WTC11 (cell line): ENCODE results near the gene ANKRD2. TPM values are rescaled to one million over a fixed set of nuclear protein-coding genes. Genes with fewer than 3 reads are reported as not detected.
"Not testable (repeated sequence)": the region's sequence is repeated elsewhere in the genome, so short reads cannot be mapped to it uniquely, and the experiment has no call there.

Experiments used
- ATAC-seq: fragments of 200-7000 bp; cut with Tn5 transposase; 2 replicates; pipeline ENCODE4 v1.10.0; 2021; ENCODE audit warnings: mild to moderate bottlenecking, moderate library complexity
- CTCF ChIA-PET: fragments of 300-600 bp; sonication (Branson Sonifier 250); formaldehyde crosslinking; loops from one replicate; lab custom pipeline; 2021; ENCODE audit warnings: antibody characterized with exemption; lab: Charles Lee
- POLR2A ChIA-PET: fragments of 350-600 bp; sonication (Branson Sonifier 250); formaldehyde crosslinking; loops from one replicate; lab custom pipeline; 2021; ENCODE audit warnings: antibody characterized with exemption; lab: Charles Lee
- DNase-seq: peaks from one replicate; pipeline ENCODE4 v3.0.0; 2021; ENCODE audit warnings: low spot score
- H3K27ac Mint-ChIP-seq: 2 replicates; pipeline ENCODE4 v1.8.0; 2021; ENCODE audit warnings: mixed read lengths
- H3K27me3 Mint-ChIP-seq: 2 replicates; pipeline ENCODE4 v1.8.0; 2021; ENCODE audit warnings: low read depth, mild to moderate bottlenecking, moderate library complexity, mixed read lengths
- H3K36me3 Mint-ChIP-seq: 2 replicates; pipeline ENCODE4 v1.8.0; 2021; ENCODE audit warnings: mixed read lengths
- H3K4me1 Mint-ChIP-seq: 2 replicates; pipeline ENCODE4 v1.8.0; 2022; ENCODE audit warnings: mixed read lengths
- H3K4me3 Mint-ChIP-seq: 2 replicates; pipeline ENCODE4 v1.8.0; 2021; ENCODE audit warnings: mild to moderate bottlenecking, moderate library complexity, mixed read lengths
- H3K9me3 Mint-ChIP-seq: 2 replicates; pipeline ENCODE4 v1.8.0; 2021; ENCODE audit warnings: mixed read lengths
- ATF1 ChIP-seq: sonication (generic); formaldehyde crosslinking; IDR thresholded peaks from 2 replicates; pipeline ENCODE4 v1.8.1; 2023; ENCODE audit warnings: mild to moderate bottlenecking, moderate library complexity, missing genetic modification reagents
- JUN ChIP-seq: sonication (generic); formaldehyde crosslinking; IDR thresholded peaks from 2 replicates; pipeline ENCODE4 v1.8.0; 2023; ENCODE audit warnings: mild to moderate bottlenecking, missing genetic modification reagents
- NR2C2 ChIP-seq: sonication (generic); formaldehyde crosslinking; IDR thresholded peaks from 2 replicates; pipeline ENCODE4 v1.8.0; 2022; ENCODE audit warnings: mild to moderate bottlenecking, missing genetic modification reagents
- OVOL2 ChIP-seq: fragments of 250-450 bp; sonication (Bioruptor Pico); IDR thresholded peaks from 2 replicates; pipeline ENCODE4 v1.9.0; 2021; ENCODE audit warnings: mild to moderate bottlenecking, borderline replicate concordance
- SMAD4 ChIP-seq: sonication (generic); formaldehyde crosslinking; IDR thresholded peaks from 2 replicates; pipeline ENCODE4 v1.8.0; 2022; ENCODE audit warnings: mild to moderate bottlenecking, missing genetic modification reagents
- ZNF423 ChIP-seq: fragments of 250-450 bp; sonication (Bioruptor Pico); IDR thresholded peaks from 2 replicates; pipeline ENCODE4 v2.1.2; 2022; ENCODE audit warnings: mild to moderate bottlenecking, moderate library complexity
- total RNA-seq: library from RNA; stranded (reverse); gene quantifications from 3 replicates; pipeline ENCODE4 v1.2.3, GENCODE V29; 2021
- TF ChIP-seq, protein P1 (sequence below): fragments of 250-450 bp; sonication (Bioruptor Pico); IDR thresholded peaks from 2 replicates; pipeline ENCODE4 v1.9.0; 2021; ENCODE audit warnings: mild to moderate bottlenecking, borderline replicate concordance
- TF ChIP-seq, protein P2 (sequence below): sonication (generic); formaldehyde crosslinking; IDR thresholded peaks from 2 replicates; pipeline ENCODE4 v1.8.1; 2023; ENCODE audit warnings: mild to moderate bottlenecking, moderate library complexity, missing genetic modification reagents
- TF ChIP-seq, protein P3 (sequence below): sonication (generic); formaldehyde crosslinking; IDR thresholded peaks from 2 replicates; pipeline ENCODE4 v1.8.1; 2023; ENCODE audit warnings: mild to moderate bottlenecking, missing genetic modification reagents
- TF ChIP-seq, protein P4 (sequence below): fragments of 250-450 bp; sonication (Bioruptor Pico); IDR thresholded peaks from 2 replicates; pipeline ENCODE4 v1.9.0; 2021; ENCODE audit warnings: mild to moderate bottlenecking
- TF ChIP-seq, protein P5 (sequence below): sonication (generic); formaldehyde crosslinking; IDR thresholded peaks from 2 replicates; pipeline ENCODE4 v1.8.0; 2022; ENCODE audit warnings: mild to moderate bottlenecking, missing genetic modification reagents

The ANKRD2 gene
- total RNA-seq, 1 experiment from 2014 or later = not detected

DNA sequence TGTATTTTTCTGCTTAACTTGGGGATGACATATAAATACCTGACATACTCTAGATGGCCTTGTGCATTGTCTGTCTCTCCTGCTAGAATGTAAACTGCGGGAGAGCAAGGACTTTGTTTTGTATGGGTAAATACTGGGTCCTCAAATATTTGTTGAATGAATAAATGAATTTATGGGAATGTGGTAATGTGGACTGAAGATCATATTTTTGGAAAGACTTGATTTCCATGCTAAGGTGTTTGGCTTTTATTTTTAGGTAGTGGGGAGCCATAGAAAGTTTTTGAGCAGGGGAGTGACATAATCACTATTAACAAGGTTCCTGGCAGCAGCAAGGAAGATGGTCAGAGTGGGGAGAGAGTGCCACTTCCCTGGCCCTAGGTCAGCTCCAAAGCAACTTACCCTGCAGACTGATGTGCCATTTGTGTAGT lies 46.9 kb upstream of the ANKRD2 start (continued):
- TF ChIP-seq, protein P1, sequence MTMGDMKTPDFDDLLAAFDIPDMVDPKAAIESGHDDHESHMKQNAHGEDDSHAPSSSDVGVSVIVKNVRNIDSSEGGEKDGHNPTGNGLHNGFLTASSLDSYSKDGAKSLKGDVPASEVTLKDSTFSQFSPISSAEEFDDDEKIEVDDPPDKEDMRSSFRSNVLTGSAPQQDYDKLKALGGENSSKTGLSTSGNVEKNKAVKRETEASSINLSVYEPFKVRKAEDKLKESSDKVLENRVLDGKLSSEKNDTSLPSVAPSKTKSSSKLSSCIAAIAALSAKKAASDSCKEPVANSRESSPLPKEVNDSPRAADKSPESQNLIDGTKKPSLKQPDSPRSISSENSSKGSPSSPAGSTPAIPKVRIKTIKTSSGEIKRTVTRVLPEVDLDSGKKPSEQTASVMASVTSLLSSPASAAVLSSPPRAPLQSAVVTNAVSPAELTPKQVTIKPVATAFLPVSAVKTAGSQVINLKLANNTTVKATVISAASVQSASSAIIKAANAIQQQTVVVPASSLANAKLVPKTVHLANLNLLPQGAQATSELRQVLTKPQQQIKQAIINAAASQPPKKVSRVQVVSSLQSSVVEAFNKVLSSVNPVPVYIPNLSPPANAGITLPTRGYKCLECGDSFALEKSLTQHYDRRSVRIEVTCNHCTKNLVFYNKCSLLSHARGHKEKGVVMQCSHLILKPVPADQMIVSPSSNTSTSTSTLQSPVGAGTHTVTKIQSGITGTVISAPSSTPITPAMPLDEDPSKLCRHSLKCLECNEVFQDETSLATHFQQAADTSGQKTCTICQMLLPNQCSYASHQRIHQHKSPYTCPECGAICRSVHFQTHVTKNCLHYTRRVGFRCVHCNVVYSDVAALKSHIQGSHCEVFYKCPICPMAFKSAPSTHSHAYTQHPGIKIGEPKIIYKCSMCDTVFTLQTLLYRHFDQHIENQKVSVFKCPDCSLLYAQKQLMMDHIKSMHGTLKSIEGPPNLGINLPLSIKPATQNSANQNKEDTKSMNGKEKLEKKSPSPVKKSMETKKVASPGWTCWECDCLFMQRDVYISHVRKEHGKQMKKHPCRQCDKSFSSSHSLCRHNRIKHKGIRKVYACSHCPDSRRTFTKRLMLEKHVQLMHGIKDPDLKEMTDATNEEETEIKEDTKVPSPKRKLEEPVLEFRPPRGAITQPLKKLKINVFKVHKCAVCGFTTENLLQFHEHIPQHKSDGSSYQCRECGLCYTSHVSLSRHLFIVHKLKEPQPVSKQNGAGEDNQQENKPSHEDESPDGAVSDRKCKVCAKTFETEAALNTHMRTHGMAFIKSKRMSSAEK (CRISPR knock-in tag) = no peak

DNA sequence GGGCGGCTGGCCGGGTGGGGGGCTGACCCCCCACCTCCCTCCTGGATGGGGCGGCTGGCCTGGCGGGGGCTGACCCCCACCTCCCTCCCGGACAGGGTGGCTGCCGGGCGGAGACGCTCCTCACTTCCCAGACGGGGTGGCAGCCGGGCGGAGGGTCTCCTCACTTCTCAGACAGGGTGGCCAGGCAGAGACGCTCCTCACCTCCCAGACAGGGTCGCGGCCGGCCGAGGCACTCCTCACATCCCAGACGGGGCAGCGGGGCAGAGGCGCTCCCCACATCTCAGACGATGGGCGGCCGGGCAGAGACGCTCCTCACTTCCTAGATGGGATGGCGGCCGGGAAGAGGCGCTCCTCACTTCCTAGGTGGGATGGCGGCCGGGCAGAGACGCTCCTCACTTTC lies 43.7 kb upstream of the ANKRD2 start:
- H3K9me3 Mint-ChIP-seq, ATAC-seq, DNase-seq, H3K27ac Mint-ChIP-seq, CTCF ChIA-PET, H3K4me3 Mint-ChIP-seq, H3K27me3 Mint-ChIP-seq, H3K4me1 Mint-ChIP-seq, POLR2A ChIA-PET, H3K36me3 Mint-ChIP-seq: not testable (repeated sequence)

DNA sequence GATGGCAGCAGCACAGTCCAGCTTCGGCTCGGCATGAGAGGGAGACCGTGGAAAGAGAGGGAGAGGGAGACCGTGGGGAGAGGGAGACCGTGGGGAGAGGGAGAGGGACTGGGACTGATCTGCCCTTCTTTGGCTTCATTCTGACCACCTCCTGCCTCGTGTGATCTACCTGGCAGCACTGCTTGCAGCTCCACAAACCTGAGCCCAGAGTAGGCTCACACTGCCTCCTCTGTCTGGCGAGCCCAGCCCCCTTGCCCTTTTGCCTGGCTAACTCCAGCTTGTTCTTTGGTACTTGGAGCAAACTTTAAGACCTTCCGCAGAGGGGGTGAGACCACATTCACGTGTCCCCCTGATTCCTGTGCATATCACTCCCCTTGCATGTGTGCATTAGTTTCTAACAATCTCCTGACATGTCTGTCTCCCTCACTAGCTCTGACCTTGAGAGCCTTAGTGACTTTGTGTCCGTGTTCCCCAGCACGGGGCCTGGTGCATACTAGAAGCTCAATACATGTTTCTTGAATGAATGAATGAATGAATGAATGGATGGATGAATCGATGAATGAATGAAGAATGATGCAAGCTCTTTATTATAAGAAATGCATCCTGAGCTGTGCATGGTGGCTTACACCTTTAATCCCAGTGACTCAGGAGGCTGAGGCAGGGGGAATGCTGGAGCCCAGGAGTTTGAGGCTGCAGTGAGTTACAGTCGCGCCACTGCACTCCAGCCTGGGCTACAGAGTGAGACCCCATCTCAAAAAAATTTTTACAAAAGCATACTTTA lies 42.7 kb upstream of the ANKRD2 start:
- Mint-ChIP-seq H3K27ac (no peak overlapping the region), H3K9me3 (peaks cover 4% of the 10 kb centered on the region), H3K27me3 (no peaks in the 10 kb centered on the region; the same call in 1 of the 2 replicates)
- TF ChIP-seq, protein P2, sequence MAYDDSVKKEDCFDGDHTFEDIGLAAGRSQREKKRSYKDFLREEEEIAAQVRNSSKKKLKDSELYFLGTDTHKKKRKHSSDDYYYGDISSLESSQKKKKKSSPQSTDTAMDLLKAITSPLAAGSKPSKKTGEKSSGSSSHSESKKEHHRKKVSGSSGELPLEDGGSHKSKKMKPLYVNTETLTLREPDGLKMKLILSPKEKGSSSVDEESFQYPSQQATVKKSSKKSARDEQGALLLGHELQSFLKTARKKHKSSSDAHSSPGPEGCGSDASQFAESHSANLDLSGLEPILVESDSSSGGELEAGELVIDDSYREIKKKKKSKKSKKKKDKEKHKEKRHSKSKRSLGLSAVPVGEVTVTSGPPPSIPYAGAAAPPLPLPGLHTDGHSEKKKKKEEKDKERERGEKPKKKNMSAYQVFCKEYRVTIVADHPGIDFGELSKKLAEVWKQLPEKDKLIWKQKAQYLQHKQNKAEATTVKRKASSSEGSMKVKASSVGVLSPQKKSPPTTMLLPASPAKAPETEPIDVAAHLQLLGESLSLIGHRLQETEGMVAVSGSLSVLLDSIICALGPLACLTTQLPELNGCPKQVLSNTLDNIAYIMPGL = no peak
- TF ChIP-seq ATF1 (no peak), JUN (CRISPR knock-in tag) (no peak), SMAD4 (CRISPR knock-in tag) (no peak), OVOL2 (CRISPR knock-in tag) (no peak), ZNF423 (CRISPR knock-in tag) (no peak)
- TF ChIP-seq, protein P3, sequence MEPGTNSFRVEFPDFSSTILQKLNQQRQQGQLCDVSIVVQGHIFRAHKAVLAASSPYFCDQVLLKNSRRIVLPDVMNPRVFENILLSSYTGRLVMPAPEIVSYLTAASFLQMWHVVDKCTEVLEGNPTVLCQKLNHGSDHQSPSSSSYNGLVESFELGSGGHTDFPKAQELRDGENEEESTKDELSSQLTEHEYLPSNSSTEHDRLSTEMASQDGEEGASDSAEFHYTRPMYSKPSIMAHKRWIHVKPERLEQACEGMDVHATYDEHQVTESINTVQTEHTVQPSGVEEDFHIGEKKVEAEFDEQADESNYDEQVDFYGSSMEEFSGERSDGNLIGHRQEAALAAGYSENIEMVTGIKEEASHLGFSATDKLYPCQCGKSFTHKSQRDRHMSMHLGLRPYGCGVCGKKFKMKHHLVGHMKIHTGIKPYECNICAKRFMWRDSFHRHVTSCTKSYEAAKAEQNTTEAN (CRISPR knock-in tag) = no peak
- TF ChIP-seq, all 79 proteins: peak for 0
- ATAC-seq (no peak), DNase-seq (no peak)
- ChIA-PET POLR2A (no interaction called here), CTCF (interaction anchor here (0.8 to 0.9 kb wide), 2 partner anchors 9 to 10 kb away, joined by 3 to 5 read pairs; no protein-coding TSS in a partner anchor)
- H3K4me3 Mint-ChIP-seq = no peak overlapping the region
- H3K4me1 Mint-ChIP-seq = peaks cover 12% of the 10 kb centered on the region
- peaks cover 10% of the 10 kb centered on the region for H3K36me3 Mint-ChIP-seq

DNA sequence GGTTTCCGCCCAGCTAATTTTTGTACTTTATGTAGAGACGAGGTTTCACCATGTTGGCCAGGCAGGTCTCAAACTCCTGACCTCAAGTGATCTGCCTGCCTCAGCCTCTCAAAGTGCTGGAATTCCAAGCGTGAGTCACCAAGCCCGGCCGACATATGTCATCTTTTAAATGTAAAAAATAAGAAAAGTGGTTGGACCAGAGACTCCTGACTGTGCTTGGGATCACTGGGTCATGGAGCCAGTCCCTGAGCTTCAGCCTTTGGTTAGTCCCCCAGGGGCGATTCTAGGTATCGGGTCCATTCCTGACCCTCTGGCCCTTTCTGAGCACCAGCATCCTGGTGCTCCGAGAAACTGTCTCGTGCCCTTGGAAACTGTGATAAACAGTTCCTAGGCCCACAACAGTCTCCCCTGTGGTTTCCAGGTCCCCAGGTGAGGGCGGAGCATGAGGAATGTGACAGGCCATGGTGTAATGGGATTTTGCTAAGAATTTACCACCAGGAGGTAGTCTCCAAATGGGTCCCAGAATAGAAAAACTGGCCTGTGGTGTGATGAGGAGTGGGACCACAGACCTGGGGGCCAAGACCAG lies 41.1 kb upstream of the ANKRD2 start:
- POLR2A ChIA-PET = no interaction called here
- DNase-seq = no peak
- H3K9me3 Mint-ChIP-seq = peaks cover 4% of the 10 kb centered on the region
- no peaks in the 10 kb centered on the region; the same call in 1 of the 2 replicates for H3K27me3 Mint-ChIP-seq
- TF ChIP-seq, protein P4, sequence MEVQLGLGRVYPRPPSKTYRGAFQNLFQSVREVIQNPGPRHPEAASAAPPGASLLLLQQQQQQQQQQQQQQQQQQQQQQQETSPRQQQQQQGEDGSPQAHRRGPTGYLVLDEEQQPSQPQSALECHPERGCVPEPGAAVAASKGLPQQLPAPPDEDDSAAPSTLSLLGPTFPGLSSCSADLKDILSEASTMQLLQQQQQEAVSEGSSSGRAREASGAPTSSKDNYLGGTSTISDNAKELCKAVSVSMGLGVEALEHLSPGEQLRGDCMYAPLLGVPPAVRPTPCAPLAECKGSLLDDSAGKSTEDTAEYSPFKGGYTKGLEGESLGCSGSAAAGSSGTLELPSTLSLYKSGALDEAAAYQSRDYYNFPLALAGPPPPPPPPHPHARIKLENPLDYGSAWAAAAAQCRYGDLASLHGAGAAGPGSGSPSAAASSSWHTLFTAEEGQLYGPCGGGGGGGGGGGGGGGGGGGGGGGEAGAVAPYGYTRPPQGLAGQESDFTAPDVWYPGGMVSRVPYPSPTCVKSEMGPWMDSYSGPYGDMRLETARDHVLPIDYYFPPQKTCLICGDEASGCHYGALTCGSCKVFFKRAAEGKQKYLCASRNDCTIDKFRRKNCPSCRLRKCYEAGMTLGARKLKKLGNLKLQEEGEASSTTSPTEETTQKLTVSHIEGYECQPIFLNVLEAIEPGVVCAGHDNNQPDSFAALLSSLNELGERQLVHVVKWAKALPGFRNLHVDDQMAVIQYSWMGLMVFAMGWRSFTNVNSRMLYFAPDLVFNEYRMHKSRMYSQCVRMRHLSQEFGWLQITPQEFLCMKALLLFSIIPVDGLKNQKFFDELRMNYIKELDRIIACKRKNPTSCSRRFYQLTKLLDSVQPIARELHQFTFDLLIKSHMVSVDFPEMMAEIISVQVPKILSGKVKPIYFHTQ (CRISPR knock-in tag) = no peak
- TF ChIP-seq SMAD4 (CRISPR knock-in tag) (no peak), NR2C2 (CRISPR knock-in tag) (no peak)
- TF ChIP-seq, protein P5, sequence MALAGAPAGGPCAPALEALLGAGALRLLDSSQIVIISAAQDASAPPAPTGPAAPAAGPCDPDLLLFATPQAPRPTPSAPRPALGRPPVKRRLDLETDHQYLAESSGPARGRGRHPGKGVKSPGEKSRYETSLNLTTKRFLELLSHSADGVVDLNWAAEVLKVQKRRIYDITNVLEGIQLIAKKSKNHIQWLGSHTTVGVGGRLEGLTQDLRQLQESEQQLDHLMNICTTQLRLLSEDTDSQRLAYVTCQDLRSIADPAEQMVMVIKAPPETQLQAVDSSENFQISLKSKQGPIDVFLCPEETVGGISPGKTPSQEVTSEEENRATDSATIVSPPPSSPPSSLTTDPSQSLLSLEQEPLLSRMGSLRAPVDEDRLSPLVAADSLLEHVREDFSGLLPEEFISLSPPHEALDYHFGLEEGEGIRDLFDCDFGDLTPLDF (CRISPR knock-in tag) = no peak
- H3K27ac Mint-ChIP-seq = peak overlapping the region; percentile 88
- ATAC-seq = peak; percentile 13; the same call in 1 of the 2 replicates
- peaks cover 6% of the 10 kb centered on the region for H3K36me3 Mint-ChIP-seq
- no peak overlapping the region for H3K4me3 Mint-ChIP-seq
- H3K4me1 Mint-ChIP-seq = peaks cover 12% of the 10 kb centered on the region
- CTCF ChIA-PET = interaction anchor here (0.7 to 4.4 kb wide), 3 partner anchors 9 to 494 kb away, joined by 3 to 47 read pairs (median 3); no protein-coding TSS in a partner anchor
